Testis (tissue), 2 donors: ENCODE measurements around the gene SORL1-AS1.

Source experiments
- DNase-seq: peaks from one replicate; pipeline ENCODE4 v3.0.0-alpha.2; 2019
- H3K27ac ChIP-seq, 2 donors: fragments of 200-600 bp; sonication (generic); one replicate each; pipeline ENCODE4 v1.5.1; 2019
- H3K27me3 ChIP-seq: fragments of 200-600 bp; sonication (generic); one replicate; pipeline ENCODE4 v1.5.1; 2019
- H3K36me3 ChIP-seq: fragments of 200-600 bp; sonication (generic); one replicate; pipeline ENCODE4 v1.5.1; 2017; ENCODE audit warnings: low read depth; ENCODE audit errors: missing control alignments
- H3K4me1 ChIP-seq: fragments of 200-600 bp; sonication (generic); one replicate; pipeline ENCODE4 v1.5.1; 2019
- H3K4me3 ChIP-seq, 2 donors: fragments of 200-600 bp; sonication (generic); one replicate each; pipeline ENCODE4 v1.5.1; 2017 to 2019
- H3K9me3 ChIP-seq: fragments of 200-600 bp; sonication (generic); one replicate; pipeline ENCODE4 v1.5.1; 2017
- POLR2A ChIP-seq: fragments of 450-650 bp; IDR thresholded peaks from one replicate; pipeline ENCODE4 v1.6.1; 2017; ENCODE audit warnings: antibody characterized with exemption, mild to moderate bottlenecking, moderate library complexity
- WGBS, 2 donors: methylation state at CpG; one replicate each; pipeline ENCODE4 v1.1.5; 2018; 5-methylcytosine and 5-hydroxymethylcytosine counted together
- intact Hi-C: fragments of 100-400 bp; cut with DNase I; formaldehyde crosslinking; loops from one replicate; pipeline ENCODE4 v1.15.1; 2023; ENCODE audit warnings: low total_unique reads
- TF ChIP-seq, protein P1 (sequence below), 3 experiments: fragments of 450-650 bp in 2 of 3; fragments of 200-600 bp in 1 of 3; sonication (generic) in 1 of 3; IDR thresholded peaks; one replicate each; pipeline ENCODE4 v1.5.1; 2016 to 2019; ENCODE audit warnings: antibody characterized with exemption in 3 of 3, mild to moderate bottlenecking in 2 of 3, moderate library complexity in 1 of 3

The SORL1-AS1 gene

DNA sequence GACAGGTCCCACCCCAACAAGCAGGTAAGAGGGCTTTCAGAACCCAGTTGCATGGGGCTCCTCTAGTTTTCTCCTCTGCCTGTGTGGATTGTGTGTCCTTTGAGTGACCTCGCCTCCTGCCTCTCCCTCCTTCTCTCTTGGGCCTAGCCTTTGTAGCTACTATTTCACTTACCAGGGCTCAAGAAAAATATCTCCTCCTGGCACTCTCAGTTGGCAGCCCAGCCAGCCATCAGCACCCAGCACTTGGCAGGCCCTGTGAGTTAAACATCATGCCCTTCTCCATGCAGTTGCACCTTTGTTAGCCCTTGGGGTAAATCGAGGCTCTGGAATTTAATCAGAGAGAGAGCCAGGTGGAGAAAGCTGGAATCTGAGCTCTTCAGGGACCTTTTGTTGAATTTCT lies 35.4 kb upstream of the SORL1-AS1 start:
- Histone ChIP-seq H3K4me1 (no peaks in the 10 kb centered on the region), H3K36me3 (no peaks in the 10 kb centered on the region), H3K27ac (no peak overlapping the region), H3K27me3 (no peaks in the 10 kb centered on the region), H3K9me3 (no peaks in the 10 kb centered on the region), H3K4me3 (no peak overlapping the region)
- DNase-seq: no peak
- WGBS, 2 donors: 80 to 92% methylated on average over 2 of the region's 2 CpGs
- TF ChIP-seq, protein P1, sequence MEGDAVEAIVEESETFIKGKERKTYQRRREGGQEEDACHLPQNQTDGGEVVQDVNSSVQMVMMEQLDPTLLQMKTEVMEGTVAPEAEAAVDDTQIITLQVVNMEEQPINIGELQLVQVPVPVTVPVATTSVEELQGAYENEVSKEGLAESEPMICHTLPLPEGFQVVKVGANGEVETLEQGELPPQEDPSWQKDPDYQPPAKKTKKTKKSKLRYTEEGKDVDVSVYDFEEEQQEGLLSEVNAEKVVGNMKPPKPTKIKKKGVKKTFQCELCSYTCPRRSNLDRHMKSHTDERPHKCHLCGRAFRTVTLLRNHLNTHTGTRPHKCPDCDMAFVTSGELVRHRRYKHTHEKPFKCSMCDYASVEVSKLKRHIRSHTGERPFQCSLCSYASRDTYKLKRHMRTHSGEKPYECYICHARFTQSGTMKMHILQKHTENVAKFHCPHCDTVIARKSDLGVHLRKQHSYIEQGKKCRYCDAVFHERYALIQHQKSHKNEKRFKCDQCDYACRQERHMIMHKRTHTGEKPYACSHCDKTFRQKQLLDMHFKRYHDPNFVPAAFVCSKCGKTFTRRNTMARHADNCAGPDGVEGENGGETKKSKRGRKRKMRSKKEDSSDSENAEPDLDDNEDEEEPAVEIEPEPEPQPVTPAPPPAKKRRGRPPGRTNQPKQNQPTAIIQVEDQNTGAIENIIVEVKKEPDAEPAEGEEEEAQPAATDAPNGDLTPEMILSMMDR (IDR thresholded peaks at IDR 0.05): no peak
- no peak for TF ChIP-seq POLR2A
- intact Hi-C loops: no loop called here

DNA sequence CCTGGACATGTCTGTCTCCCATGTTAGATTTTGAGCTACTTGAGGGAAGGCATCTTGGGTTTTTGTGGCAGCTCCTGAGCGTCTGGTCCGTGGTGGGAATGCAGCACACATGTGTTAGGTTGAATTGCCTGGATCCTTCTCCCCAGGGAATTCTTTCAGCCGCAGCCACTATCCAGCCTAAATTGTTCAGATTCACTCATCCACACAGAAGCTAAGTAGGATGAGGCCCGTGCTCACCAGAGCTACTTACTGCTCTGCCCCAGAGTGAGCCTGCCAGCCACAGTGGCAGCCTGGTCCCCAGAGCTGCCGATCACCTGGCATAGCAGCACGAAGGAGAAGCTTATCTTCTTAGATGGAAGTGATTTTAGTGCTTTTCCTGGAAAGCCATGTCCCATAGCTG lies 34.4 kb upstream of the SORL1-AS1 start:
- DNase-seq: no peak
- Histone ChIP-seq H3K4me1 (no peaks in the 10 kb centered on the region), H3K9me3 (no peaks in the 10 kb centered on the region), H3K27ac (no peak overlapping the region), H3K4me3 (no peak overlapping the region), H3K36me3 (no peaks in the 10 kb centered on the region), H3K27me3 (no peaks in the 10 kb centered on the region)
- WGBS, 2 donors: 72 to 75% methylated on average over 5 to 6 of the region's 6 CpGs
- intact Hi-C loops: no loop called here
- TF ChIP-seq, protein P1 (IDR thresholded peaks at IDR 0.05): no peak
- no peak for TF ChIP-seq POLR2A

DNA sequence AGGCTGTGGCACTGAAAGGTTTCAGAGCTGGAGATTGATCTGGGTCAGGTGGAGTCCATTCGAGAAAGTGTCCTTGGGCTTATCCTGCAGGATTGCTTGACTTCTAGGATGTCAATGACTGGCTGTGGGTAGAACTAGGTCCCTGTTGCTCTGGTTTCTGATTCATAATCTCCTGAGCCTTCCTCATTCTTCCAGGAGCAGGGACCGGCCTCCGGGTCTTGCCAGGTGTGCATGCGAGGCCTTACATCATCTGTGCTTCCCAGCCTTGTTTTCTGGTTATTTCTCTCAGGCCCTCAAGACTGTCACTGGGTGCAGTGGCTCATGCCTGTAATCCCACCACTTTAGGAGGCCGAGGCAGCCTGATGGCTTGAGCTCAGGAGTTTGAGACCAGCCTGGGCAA lies 33.3 kb upstream of the SORL1-AS1 start:
- intact Hi-C loops: no loop called here
- WGBS, 2 donors: 93% methylated on average over 5 of the region's 5 CpGs
- Histone ChIP-seq H3K27ac (no peak overlapping the region), H3K36me3 (no peaks in the 10 kb centered on the region), H3K27me3 (no peaks in the 10 kb centered on the region), H3K9me3 (no peaks in the 10 kb centered on the region), H3K4me1 (no peaks in the 10 kb centered on the region), H3K4me3 (no peak overlapping the region)
- no peak for DNase-seq
- no peak for TF ChIP-seq POLR2A
- TF ChIP-seq, protein P1 (IDR thresholded peaks at IDR 0.05): no peak

DNA sequence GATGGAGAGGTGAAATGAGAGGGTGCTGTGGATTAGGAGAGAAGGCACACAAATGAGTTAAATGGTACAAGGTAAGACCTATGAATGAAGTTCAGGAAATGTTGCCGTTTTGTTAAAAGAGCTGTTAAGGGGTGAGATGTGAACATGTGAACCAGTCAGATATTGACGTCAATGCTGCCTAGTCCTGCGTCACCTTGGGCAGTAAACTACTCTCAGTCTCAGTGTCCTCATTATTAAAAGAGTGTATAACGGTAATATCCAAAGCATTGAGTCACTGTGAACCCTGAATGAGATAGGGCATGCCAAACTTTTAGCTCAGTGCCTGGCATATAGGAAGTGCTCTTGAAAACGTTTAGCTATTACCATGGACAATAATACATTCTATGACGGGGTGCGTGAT lies 32.4 kb upstream of the SORL1-AS1 start:
- Histone ChIP-seq H3K4me3 (no peak overlapping the region), H3K36me3 (no peaks in the 10 kb centered on the region), H3K27me3 (no peaks in the 10 kb centered on the region), H3K9me3 (no peaks in the 10 kb centered on the region), H3K27ac (no peak overlapping the region), H3K4me1 (no peaks in the 10 kb centered on the region)
- TF ChIP-seq, protein P1 (IDR thresholded peaks at IDR 0.05): no peak
- no peak for TF ChIP-seq POLR2A
- WGBS, 2 donors: 84 to 85% methylated on average over 7 of the region's 7 CpGs
- intact Hi-C loops: no loop called here
- DNase-seq: no peak

DNA sequence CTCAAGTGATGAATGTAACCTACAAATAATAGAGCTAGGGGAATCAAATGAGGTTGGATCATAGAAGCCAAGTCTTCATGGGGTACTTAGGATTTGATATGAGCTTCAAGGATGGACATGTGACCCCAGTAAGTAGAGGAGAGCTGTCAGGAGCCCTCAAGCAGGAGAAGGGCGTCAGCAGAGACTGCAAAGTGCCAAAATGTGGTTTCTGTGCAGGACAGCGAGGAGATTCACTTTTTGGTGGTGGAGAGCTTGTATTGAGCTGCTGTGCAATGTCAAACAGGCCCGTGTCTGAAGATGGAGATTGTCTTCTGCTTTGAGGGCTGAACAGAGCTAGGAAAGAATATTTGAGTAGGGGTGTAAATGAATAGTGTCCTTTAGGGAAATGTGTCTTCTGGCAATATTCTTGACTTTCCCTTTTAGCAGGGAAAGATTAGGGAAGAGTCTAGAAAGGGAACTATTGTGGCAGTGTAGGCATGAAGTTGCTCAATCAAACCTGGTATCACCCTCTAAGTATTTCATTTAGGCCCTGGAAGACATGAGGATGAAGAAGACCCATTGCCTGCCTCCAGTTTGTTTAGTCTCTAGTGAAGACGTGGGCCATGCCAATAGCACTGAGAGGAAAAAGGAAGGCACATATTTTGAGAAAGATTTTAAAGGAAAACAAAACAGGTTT lies 31.2 kb upstream of the SORL1-AS1 start:
- H3K4me3 ChIP-seq: no peak overlapping the region
- no peak overlapping the region for H3K27ac ChIP-seq
- 83 to 89% methylated on average over 4 of the region's 4 CpGs for WGBS, 2 donors
- no peaks in the 10 kb centered on the region for H3K27me3 ChIP-seq
- H3K36me3 ChIP-seq: no peaks in the 10 kb centered on the region
- intact Hi-C loops: no loop called here
- TF ChIP-seq POLR2A: no peak
- TF ChIP-seq, protein P1 (IDR thresholded peaks at IDR 0.05): no peak
- H3K4me1 ChIP-seq: no peaks in the 10 kb centered on the region
- H3K9me3 ChIP-seq: no peaks in the 10 kb centered on the region
- DNase-seq: no peak
